Stimulated activated CD4-positive, alpha-beta T cell treated with anti-CD3 and anti-CD28 coated beads, Interleukin-2, amount 100 ng/mL, for 4 hours (primary cell): ENCODE results near the gene RAB6B.

ENCODE experiments used
- DNase-seq: peaks from one replicate; pipeline ENCODE4 v3.0.0-alpha.2; 2020; ENCODE audit warnings: low read depth

The RAB6B gene

DNA sequence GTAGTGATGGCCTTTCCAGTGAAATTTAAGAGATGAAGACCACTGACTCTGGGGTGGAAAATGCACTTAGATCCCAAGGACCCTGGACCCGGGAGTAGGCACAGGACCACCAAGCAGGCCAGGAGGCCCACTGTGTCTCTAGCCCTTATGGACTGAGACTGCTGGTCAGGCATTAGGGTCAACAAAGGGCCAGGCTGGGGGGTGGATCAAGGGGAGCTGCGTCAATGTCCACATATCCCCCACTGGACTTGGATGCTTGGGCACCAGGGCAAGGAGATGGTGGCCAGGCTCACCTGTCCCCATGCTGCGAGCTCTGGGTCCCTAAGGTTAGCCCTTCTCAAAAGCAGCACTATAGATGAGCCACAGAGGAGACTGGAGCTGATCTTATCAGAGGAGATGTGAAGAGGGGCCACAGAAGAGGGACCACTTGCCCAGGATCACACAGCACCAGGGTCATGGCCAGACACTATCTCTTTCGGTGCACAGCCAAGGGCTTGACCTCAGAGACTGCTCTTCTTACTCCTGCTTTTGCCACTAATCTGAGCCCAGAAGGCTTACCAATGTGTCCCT lies 14.7 kb downstream of the RAB6B start:
- no peak for DNase-seq

DNA sequence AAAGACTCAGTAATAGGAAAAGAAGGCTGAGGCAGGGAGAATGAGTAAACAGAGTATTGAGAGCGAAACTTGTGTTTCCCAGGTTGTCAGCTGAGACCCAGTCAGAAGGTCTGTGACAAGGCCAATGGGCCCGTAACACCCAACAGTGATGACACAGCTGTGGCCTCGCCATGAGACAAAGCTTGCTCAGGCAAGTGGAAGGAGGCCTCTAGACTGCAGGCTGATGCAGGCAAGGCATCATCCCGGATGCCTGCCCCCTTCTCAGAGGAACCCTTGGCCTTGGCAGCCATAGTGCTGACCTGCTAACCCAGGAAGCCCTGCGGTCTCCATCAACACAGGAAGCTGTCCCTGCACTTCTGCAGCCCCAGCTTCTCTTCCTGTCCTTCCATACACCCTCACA lies 15.4 kb downstream of the RAB6B start:
- DNase-seq: no peak

- no peak for DNase-seq
These were observed 17.2 kb downstream of the RAB6B start for GRCh38 chr3:133878518-133878917.

- DNase-seq: no peak
These were observed 18.5 kb downstream of the RAB6B start for GRCh38 chr3:133877221-133877620.

- no peak for DNase-seq
These were observed 20.8 kb downstream of the RAB6B start for GRCh38 chr3:133874761-133875438.

DNA sequence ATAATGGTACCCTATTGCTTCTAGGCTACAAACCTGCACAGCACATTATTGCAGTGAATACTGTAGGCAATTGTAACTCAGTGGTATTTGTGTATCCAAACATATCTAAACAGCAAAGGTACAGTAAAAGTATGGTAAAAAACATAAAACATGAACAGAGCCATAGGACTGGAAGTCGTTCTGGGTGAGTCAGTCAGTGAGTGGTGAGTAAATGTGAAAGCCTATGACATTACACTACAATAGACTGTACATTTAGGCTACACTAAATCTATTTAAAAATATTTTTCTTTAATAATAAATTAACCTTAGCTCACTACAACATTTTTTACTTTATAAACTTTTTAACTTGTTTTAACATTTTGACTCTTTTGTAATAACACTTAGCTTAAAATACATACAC lies 21.3 kb downstream of the RAB6B start:
- no peak for DNase-seq

DNA sequence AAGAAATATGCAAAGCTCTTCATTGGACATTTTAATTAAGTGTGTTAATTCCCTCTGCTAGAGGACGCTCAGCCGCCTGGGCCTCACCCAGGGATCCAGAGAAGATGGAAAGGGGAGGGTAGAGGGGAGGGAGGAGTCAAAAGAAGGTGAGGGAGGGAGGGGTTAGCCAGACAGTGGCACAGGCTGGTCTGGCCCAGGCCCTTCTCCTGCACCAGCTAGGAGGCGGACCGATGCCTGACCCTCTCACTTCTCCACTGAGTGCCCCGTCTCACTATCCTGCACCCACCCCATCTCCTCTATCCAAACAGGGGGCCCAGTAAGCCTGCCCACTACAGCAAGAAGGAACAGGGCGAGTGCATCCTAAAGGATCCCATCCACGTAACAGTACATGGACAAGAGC lies 22.9 kb downstream of the RAB6B start:
- no peak for DNase-seq

- DNase-seq: no peak
These were observed 23.5 kb downstream of the RAB6B start for GRCh38 chr3:133872161-133872560.

- no peak for DNase-seq
These were observed 24.2 kb downstream of the RAB6B start for GRCh38 chr3:133871368-133872090.

DNA sequence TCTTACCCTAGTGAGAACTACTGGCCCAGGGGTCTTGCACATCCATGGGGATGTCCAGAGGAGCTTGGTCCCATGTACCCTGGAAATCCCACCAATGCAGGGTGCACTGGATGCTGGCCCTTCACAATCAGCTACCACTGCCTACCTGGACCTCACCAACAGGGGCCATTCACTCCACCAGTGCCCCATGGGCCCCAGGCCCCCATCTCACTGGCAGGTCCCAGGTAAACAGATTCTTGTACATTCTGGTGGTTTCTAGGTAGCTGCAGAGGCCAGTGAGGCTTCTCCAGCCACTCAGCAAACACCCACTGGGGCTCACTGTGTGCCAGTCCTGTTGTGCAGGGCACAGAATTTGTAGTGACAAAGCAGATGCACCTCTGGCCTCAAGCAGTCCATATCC lies 24.9 kb downstream of the RAB6B start:
- no peak for DNase-seq

DNA sequence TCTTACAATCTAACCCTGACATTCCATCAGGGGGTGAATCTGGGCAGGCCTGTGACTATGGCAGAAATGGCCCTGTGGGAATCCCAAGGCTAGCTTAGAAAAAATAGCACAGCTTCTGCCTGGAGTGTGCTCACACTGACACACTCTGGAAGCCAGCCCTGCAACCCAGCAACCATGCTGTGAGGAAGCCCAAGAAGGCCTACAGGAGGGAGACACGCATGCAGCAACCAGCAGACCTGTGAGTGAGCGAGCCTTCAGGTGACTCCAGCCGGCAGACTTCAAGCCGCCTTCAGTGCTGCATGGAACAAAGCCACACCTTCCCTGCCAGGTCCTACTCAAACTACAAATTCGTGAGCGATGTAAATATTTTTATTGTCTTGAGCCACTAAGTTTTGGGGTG lies 26.1 kb downstream of the RAB6B start:
- no peak for DNase-seq

DNA sequence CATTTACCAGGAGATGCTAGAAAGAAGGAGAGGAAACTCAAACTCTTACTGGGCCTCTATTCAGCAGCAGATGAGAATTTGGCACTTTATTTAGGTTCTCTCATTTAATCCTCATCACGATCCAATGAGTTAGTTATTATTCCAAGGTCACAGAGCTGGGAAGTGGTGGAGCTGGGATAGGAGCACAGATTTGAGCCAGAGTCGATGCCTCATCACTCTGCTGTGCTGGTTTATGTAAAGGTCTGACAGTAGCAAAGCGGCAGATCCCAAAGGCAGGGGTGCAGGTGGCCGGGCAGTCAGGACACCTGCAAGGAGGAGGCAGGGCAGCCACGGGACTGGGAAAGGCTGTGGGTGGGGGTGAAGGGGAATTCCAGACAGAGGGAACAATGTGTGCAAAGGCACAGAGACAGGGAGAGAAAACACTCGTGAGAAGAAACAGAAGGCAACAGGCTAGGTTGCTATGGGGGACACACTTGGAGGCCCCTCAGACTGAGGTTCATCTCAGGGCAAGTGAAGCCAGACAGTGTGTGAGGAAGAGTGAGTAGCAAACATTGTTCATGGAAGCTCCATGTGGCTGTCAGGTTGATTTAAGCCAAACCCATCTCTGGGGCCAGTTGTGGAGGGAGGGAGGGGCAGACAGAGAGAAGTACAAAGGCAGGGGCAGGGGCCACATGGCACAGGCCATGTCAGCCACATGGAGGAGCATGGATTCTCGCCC lies 26.8 kb downstream of the RAB6B start:
- DNase-seq: no peak

DNA sequence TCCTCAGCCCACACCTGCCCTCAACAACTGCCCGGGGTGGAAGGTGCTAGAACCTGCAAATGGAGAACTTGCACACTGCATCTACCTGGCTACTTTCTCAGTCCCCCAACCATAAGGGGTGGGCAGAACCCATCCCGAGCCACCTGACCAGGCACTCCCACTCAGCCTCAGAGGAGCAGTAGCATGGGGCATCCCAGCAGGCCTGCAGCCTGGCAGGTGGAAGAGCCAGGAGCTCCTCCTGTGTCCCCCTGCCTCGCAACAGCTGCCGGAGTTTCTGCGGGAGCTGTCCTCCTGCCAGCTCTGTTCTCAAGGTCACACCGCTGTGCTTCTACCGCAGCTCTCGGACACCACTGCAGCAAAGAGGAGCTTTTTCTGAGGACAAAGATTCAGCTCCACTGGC lies 27.5 kb downstream of the RAB6B start:
- DNase-seq: no peak

DNA sequence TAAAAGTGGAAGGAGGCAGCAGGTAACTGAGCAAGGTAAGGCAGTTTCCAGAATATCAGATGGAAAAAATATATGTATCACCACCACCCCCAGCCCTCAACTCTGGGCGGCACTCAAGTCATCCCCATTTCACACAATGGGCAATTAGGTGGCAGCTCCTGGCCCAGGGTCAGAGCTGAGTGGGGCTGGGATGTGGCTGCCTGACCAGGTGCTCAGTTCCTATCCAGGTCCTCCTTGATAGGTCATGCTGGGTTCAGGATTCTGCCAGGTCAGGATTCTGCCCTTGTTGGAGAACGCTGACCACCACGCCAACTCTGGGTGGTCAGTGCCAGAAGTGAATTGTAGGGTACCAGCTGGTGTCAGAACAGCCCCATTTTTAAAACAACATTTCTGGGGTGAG lies 29.5 kb downstream of the RAB6B start:
- no peak for DNase-seq

DNA sequence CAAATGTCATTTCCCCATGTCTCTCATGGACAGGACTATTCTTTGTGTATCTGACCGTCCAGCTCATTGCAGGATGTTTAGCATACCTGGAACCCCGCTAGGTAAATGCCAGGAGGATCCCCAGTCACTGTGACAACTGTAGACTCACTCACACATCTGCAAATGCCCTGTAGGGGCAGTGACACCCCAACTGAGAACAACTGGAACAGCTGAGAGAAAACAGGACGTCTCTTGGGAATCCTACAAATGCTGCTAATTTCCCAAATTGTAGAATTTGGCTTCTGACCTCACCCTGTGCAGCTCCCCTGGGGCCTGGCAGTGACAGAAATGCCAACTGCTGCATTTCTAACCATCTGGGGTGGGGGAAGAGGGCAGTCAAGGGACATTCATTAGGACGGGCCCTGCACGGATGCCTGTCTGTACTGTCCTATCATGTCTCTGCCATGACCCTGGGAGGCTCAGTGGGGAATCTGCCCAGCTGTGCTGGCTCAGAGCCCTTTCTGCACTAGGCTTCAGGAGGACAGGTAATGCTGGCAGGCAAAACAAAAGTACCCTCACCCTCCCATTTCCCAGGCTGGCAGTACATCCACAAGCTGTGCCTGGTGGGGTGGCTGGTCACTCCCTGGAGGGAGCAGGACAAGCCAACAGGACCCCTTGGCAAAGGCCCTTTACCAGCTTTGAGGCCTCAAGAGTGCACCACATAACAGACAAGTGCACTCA lies 30.4 kb downstream of the RAB6B start:
- no peak for DNase-seq

DNA sequence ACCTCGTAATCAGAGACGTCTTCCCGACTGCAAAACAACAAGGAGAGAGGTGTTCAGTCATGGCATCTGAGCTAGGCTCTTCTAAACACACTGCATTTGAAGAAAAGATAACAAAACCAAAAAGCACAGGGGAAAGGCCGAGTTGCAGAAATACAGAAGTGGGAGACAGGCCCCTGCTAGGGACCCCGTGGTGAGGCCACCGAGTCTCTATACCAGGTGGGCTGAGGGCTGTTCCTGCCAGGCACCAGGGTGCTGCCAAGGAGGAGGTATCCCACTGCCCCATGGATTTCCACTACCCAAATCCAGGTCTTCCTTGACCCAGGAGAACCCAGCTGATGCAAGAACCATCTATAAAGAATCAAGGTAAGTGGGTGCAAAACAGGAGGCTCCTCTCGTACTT lies 31.1 kb downstream of the RAB6B start:
- no peak for DNase-seq

- no peak for DNase-seq
These were observed 31.8 kb downstream of the RAB6B start for GRCh38 chr3:133863911-133864310.

GRCh38 chr3:133862161-133862560 lies 33.5 kb downstream of the RAB6B start:
- no peak for DNase-seq

DNA sequence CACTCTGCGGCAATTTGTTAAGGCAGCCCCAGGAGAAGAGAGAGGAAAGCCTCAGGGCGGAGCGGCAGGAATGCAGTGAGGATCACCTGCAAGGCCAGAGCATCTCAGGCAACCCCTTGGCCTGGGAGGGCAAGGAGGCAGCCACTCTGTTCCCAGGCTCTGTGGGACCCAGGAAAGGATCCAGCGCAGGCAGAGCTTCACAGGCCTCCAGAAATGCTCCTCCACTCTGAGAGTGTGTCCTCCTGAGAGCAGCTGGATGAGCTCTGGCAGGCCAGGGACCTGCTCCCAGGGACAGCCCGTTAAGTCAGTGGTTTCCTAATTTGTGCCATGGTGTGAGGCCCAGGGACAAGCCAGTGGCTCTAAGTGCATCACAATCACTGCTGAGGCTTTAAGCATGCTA lies 35.2 kb downstream of the RAB6B start:
- no peak for DNase-seq

DNA sequence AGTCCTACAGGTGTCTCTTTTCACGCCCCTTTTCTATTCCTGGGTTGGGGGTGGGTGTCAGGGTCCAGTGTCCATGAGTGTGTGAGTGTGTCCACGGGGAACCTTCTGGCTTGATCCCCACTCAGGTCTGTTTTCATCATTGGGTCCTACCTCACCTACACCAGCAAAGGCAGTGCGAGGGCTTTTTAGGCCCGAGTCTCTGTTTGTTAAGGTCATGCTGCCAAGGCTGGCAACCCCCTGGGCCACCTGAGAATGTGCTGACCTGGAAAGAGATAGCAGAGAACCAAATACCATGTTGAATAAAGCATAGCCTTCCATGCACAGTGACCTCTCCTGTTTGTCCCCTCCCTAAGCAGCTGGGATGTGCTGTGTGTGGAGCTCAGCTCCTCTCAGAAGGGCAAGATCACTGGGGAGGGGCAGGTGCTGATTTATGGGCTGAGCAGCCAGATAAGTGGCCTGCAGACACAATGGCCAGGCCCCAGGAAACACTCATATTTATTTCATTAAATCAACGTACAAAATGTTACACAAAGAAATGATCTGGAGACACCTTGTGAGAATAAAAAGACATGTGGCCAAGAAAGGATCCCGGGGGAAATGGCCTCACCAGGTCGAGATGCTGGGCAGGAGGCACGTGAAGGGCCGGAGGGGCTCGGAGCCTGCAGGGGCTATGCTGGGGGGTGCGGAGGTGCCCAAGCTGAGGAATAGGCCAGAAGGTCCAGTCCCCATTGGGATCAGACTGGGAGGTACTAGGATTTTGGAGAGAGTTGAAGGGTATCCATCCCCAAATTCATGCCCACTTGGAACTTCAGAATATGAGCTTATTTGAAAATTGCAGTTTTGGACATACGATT lies 36.1 kb downstream of the RAB6B start:
- DNase-seq: no peak

- DNase-seq: no peak
These were observed 37.9 kb downstream of the RAB6B start for GRCh38 chr3:133857767-133858166.
